GM19025 (cell line): Measurements from ENCODE around the gene RAMP3.
"Not testable (repeated sequence)": the region's sequence is repeated elsewhere in the genome, so short reads cannot be mapped to it uniquely, and the experiment has no call there.

Experiments
- ATAC-seq: cut with Tn5 transposase; IDR thresholded peaks from one replicate; pipeline ENCODE4 v1.9.1; 2021; ENCODE audit warnings: mild to moderate bottlenecking, low read depth, moderate library complexity; ENCODE audit not compliant: unreplicated experiment

Gene RAMP3

DNA sequence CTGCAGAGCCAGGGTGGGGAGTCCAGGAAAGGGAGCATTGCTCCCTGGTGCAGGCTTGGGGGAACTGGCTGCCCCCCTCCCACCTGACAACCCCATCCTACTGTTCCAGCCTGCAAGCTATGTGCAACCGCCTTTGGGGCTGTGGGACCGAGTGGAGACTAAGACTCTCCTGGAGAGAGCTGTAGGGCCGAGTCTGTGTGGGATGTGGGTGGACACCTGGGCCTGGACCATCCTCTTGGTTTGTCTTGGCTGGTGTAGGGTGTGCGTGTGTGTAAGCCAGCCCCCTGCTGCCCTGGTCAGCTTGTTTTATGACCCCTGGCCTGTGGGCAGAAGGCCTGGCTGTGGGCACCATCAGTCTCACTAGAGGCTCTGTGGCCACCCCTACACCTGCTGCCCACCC, 1.6 kb upstream of the RAMP3 start:
- ATAC-seq, result no peak

DNA sequence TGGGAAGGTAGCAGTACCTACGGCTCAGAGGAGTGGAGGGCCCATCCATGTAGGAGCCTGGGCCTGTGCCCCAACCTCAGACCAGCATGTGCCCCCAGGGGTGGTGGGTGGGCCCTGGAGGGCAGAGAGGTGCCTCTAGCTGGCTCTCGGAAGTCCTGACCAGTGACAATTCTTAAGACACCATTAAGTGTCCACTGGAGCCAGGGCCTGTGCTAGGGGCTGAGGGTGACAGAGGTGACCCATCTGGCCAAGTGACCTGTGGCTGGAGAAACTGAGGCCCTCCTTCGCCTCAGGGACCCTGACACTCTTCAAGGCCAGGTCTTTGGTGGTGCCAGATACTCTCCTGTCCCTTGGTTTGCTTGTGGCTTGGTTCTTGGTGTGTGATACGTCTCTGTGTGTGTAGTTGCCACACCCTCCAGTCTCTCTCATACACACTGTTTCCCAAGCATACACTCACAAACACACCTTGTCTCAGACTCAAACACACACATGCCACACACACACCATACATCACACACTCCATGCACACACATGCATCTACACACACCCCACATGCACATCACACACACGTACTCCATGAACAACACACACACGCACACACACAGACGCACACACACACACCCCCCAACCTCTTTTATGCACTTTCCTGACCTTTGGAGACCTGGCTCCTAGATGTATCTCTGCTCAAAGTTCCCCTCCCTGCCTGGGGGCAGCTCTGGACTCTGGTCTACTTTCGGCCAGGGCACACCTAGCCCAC, 897 bp upstream of the RAMP3 start:
- ATAC-seq, result no peak

DNA sequence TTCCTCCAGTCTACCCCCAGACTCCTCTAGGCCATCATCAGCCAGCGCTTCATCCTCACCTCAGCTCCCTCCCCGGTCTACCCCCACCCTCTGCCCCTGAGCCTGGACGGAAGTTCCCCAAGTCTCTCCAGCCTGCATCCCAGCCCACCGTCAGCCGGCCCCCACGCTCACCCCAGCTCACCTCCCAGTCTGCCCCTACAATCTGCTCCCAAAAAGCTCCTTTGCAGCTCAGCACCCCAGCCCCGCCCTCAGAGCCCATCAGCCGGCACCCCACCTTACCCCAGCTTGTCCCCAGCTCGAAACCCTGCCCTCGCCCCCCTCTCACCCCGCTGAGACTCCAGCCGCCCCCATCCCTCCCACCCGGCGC, 322 bp upstream of the RAMP3 start:
- ATAC-seq, result no peak

DNA sequence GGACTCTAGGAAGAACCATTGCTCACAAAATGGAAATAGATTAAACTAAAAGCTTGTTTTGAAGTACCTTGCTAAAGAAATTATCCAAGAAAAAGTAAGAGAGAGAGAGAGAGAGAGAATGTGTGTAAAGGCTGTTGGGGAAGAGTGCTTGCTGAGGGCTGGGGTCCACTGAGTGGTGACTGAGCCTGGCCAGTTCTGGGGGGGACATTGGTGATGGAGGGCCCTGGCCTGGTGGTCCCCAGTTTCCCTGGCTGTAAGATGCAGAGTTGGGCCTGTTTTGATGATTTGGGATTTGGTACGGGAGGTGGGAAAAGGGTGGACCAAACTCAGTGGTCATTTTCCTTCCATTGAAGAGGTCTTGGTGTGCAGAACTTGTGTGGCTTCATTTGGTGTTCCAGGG, 880 bp downstream of the RAMP3 start:
- ATAC-seq, result no peak

DNA sequence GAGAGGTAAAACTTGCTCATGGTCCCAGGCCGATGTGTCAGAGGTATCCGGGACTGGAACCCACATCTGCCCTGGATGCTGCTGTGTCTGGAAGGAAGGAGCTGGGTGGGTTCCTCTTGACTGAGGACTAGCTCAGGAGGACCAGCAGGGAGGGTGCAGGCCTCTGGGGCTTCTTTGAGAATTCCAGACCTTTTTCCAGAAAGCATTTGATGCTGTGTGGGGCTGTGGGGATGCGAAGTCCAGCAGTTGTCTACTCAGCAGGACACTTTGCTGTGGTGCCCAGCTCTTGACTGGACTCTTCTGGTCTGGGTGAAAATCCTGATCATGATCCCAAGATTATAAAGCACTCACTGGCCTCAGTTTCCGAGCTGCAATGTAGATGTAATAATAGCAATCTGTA, 1.7 kb downstream of the RAMP3 start:
- ATAC-seq, result no peak

DNA sequence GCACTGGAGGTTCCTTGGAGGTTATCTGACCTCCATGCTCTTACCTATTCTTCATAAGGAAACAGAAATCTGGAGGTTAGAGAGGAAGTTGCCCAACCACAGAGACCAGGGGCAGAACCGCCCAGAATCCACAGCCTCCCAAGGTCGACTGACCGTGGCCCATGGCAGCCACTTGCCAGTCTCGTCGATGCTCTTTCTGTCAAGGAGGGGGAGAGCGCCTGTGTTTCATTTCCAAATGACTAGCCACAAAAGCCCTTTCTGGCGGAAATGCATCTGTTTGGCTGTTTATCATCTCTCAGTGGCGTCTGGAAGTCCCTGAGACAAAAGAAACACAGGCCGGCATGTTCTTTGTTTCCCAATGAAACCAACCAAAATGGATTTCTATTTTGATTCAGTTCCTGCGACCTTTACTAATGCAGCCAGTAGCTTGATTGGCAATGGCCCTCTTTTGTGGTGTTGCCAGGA, 2.9 kb downstream of the RAMP3 start:
- ATAC-seq, result no peak

DNA sequence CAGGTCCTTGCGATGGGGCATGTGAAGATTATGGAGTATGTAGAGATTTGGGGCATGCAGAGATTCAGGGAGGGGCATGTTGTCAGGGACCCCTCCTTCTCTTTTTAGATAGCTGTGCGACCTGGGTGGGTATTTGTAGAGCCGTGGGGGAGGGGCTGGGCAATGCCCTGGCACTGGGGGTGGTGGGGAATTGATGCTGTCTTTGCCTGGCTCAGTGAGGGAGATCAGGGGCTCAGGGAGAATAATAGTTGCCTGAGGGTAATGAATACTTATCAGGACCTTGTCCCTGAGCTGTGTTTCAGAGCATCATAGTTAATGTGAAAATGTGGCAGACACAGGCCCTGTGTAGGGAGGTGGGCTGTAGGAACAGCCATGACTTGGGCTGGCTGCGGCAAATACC, 3.5 kb downstream of the RAMP3 start:
- ATAC-seq, result no peak

DNA sequence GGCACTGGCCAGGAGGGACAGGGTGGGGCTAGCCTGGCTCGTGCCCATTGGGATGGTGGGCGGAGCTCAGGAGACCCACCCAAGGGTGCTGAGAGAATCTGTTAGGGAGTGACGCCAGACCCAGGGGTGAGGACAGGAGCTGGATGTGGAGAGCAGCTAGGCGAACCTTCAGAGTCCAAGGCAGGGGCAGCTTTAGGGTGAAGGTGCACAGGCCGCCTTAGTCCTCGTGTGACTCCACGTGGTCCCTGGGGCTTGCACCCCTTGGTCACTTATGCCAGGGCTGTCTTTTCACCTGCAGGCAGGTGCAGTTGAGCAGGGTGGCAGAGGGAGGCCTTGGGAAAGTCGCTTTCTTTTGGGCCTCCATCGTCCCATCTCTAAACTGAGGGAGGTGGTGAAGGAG, 4.3 kb downstream of the RAMP3 start:
- ATAC-seq, result no peak

DNA sequence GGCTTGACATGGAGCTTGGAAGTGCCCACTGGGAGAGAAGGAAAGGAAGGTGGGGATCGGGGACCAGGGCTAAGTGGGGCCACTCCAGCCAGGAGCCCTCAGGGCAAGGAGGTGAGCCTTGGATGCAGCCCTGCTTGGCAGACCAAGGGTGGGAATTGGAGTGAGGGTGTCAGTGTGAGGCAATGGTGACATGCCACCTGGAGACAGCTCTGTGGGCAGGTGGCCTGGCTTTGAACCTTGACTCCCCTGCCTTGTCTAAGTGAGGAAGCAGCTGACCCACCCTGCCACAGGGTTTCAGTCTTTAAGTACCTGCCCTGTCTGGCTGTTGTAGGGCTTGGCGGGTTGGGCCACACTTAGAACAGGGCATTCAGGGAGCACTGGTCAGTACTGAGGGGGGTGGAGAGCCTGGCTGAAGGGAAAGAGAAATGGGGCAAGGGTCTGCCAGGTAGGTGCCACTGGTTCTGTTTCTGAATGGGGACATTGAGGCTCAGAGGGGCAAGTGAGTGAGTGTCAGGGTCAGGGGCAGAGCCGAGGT, 4.8 kb downstream of the RAMP3 start:
- ATAC-seq, result no peak

DNA sequence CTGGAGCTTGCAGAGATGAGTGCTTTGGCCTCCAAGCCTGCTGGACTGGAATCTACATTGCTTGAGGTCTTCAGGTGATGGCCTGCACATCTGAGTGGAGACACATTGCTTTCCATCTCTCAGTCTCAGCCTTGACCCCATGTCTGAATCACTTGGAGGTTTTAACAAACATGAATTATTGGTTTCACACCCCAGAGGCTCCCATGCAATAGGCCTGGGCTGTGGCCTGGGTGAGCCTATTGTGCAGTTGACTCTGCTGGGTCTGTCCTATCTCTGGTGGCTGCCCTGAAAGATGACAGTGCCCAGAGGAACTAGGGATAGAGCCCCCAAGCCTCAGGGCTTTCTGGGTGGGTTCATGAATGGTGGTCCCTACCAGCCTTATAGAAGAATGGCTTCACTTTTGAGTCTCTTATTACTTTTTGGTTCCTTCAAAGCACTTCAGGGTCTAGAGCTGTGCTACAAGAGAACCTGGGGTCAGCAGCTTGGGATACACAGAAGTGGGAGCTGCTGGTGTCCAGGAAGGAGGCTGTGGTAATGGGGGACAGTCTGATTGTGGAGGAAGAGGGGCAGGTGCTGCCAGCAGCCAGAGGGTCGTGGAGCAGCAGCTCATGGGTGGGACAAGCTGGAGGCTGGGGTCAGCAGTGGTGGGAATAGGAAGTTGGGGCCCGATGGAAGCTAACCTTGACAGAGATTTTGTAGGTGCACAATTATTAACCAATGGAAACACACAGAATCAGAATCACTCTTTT, 5.5 kb downstream of the RAMP3 start:
- no peak for ATAC-seq

DNA sequence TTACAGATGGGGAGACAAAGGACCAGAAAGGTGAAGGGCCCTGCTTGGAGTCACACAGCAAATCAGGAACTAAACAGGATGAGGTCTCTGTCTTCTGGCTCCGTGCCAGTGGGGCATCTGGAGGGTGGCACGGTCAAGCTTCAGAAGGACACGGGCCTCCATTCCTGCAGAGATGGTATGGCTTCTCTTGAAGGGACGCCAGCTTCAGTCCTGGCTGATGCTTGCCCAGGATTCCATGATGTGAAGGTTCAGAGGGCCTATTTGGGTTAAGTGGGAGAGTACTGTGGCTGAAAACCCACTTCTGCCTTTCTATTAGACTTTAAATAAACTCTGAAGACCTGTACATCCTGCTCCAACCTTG, 6.1 kb downstream of the RAMP3 start:
- no peak for ATAC-seq

DNA sequence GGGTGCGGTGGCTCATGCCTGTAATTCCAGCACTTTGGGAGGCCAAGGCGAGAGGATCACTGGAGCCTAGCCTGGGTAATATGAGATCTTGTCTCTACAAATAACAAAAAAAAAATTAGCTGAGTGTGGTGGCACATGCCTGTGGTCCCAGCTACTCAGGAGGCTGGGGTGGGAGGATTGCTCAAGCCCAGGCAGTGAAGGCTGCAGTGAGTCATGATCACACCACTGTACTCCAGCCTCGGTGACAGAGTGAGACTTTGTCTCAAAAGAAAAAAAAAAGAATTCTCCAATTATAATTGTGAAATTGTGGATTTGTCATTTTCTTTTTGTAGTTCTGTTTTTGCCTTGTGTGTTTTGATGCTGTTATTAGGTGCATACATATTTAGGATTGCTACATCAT, 6.7 kb downstream of the RAMP3 start:
- not testable (repeated sequence) for ATAC-seq

DNA sequence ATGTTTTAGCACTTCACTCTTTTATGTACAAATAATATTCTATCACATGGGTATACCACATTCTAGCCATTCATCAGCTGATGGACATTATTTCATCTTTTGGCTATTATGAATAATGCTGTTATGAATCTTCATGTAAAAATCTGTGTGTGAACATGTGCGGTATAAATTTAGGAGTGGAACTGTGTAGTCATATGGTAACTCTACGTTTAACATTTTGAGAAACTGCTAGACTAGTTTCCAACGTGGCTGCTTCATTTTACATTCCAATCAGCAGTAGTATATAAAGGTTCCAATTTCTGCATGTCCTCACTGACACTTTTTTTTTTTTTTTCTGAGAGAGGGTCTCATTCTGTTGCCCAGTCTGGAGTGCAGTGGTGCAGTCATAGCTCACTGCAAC, 8.3 kb downstream of the RAMP3 start:
- ATAC-seq, result no peak

DNA sequence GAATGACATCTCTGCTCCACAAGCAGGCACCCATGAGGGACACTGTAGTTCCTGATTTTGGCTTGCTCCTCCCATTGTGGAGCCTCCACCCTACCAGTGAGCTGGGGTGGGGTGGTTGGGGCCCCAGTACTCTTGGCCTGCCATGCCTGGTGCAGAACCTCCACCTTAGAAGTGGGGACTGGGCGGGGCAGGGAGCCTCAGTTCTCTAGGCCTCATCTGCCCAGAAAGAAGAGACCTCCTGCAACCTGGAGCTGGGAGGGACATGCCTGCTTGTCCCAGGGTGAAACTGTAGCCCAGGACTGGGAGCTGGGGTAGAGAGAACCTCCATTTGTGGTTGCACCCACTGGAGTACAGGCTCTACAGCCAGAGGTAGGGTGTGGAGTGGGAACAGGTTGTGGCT, 14.4 kb downstream of the RAMP3 start:
- ATAC-seq, result no peak

DNA sequence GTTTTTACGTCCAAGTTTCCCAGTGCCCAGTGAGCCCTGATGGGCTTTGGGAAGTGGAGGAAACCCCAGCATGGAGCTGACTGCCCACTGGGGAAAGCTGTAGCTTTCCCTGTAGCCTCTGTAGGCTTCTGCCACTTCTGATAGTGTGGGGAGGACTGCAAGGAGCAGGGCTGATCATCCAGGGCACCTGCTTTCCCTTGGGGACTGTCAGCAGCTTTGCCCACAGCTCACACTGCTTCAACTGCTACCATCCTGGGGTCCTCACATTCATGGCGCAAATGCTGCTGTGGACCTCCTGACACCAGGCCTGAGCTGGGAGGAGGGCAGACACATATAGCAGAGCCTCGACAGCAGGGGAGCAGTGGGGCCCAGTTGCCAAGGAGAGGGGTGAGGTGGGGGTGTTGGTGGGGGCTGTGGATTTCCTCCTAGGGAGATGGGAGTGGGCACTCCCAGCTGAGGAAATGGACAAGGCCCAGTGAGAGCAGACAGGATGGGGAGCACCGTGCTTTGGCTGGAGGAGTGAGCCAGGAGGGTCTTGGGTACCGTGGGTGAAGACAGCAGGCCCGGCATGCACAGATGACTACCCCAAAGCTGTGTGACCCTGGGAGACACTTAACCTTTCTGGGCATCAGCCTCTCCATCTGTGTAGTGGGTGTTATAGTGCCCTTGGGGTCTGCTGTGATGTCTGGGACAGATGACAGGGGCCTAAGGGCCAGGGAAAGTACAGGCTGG, 16.2 kb downstream of the RAMP3 start:
- ATAC-seq, result no peak

DNA sequence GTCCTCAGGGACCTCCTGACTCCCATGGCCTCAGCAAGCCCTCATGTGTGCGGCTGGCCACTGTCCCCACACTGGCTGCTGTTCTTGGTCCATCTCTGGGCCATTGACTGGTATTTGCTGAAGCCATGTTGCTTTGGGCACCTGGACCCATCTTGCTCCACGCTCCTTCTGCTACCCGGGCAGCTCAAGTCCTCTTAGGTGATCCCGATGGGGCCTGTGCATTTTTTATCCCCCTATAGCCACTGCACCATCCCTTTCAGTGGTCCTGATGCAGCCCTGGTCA, 16.7 kb downstream of the RAMP3 start:
- no peak for ATAC-seq

DNA sequence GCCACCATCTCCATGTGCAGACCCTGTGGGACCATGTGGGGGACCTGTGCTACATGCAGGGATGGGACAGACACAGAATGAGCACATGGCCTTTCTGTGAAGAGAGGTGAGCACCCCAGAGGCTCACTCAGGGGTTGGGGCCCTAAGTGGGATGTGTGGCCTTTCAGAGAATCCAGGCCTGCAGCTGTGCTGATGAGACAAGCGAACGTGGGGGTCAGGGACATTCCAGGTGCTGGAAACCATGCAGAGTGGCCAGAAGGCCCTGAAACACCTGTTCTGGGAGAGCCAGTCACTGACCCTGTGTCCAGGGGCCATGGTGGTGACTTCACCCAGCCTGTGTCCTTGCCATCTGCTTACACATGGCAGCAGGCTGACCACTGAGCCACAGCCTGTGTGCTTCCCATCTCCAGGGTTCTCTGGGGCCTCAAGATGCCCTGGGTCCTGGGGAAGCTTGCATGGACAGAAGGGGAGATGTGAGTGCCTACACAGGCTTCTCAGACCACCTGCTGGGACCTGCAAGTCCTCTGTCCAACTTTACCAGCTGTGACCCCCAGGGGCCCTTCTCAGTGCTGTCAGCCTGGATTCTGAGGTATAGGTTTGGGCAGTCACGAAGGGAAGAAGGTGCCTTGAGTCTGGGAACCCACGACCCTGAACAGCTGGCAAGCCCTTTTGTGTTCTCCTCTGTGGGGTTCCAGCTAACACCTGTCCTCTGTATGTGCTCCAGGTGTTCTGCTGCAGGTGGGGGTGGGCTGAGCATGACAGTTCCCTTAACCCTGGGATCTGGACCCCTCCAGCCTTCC, 17.6 kb downstream of the RAMP3 start:
- ATAC-seq, result no peak

DNA sequence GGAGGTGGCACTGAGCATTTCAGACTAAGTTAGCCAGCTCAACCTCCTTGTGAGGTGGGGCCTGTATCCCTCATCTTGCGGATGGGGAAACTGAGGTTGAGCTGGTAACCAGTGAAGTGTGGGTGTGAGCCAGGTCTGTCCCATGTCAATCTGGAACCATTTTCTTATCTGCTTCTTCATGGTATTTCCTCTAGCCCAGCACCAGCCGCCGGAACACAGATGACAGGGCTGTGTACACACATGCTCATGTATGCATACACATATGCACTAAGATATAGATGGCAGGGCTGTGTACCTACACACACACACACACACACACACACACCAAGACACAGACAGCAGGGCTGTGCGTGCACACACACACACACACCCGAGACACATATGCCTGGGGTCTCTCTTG, 18.5 kb downstream of the RAMP3 start:
- ATAC-seq, result no peak

DNA sequence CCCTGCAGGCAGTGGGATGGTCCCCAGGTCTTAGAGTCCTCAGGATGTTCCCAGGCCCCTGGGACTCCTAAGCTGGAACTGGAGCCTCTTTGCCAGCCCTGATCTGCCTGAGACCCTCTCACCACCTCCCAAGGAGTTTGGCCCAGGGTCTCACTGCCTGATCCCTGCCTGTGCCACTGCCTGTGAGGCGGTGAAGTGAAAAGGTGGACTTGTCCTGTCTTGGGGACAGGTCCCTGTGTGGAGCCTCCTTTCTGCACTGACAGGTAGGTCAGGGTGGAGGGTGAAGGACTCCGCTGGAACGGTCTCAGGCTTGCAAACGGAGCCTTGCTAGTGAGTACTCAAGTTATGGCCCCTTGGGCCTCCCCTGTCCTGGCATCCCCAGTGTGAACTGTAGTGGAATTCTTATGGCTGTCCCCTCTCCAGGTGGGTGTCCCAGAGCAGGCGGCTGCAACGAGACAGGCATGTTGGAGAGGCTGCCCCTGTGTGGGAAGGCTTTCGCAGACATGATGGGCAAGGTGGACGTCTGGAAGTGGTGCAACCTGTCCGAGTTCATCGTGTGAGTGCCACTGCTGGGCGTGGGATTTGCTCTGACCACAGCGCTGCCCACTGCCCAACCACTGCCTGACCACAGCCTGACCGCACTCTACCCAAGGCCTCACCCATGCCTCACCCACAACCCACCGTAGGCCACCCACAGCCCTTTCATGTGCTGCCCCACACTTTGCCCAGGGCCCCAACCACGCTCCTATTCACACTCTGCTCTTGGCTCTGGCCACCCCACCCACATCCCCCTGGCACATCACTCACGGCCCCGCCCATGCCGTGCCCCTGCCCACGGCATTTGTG, 19.5 kb downstream of the RAMP3 start:
- no peak for ATAC-seq

DNA sequence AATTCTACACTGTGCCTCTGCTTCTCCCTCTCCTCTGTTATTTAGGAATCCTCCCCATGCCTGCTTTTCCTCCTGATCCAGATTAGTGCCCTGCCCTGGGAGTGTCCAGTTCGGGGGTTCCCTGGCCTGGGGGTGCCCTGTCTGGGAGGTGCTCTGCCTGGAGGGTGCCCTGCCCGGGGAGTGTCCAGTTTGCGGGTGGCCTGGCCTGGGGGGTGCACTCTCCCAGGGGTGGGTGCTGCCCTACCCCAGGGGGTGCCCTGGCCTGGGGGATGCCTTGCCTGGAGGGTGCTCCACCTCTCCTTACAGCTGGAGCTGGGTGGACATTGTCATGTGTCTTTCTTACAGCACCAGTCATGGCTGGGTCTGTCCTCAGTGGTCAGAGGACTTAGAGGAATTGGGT, 20.2 kb downstream of the RAMP3 start:
- no peak for ATAC-seq
